HG03378 (cell line): ENCODE measurements around the gene P2RY14.

Source experiments
- ATAC-seq: cut with Tn5 transposase; IDR thresholded peaks from one replicate; pipeline ENCODE4 v1.9.1; 2021; ENCODE audit warnings: mild to moderate bottlenecking, moderate library complexity; ENCODE audit not compliant: unreplicated experiment

P2RY14 gene

DNA sequence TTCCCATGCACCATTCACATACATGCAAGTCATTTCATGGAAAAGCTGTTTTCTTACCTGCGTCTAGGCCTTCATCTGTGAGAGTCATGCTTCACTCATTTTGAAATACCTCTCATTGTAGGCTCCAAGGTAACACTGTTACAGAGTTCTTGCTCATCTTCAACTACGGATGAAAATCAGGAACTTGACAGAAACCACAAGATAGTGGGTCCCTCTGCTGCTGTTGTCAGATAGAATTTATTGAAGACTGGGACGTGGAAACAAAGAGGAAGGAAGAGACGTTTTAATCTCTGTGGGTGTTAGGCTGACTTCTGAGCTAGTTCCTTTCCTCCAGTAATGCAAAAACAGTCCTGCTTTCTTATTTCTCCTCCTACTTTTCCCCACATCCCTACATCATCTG is at the start of gene P2RY14:
Gene P2RY14, minus strand, starts transcription at position 313 of the 400 bp plus-strand sequence. CDS start 64,226 bp downstream, outside the sequence.
- ATAC-seq, result no peak

DNA sequence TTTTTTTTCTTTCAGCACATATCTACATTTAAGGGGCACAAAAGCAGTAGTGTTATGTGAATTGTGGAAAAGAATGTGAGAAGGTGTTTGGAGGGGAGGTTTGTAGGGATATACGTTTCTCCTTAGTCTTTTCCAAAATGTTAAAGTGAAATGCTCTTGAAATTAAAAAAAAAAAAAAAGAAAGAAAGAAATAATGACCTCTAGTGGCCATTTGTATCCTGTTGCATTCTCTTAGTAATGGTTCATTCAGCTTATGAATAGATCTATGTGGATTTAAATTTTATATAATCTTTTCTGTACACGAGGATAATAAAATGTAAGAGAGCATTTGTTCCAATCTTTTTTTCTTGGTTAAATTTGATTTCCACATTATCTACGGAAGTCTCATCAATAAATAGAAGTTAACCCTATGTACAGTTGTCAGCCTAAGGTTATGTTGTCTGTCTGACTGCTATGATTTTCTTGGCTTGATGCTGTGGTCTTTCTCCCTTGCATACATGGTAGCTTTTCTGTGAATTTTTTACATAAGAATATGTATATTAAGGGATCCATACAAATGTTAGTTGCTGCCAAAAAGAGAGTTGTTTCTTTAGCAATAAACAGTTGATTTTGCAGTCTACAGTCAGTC is 49.3 kb upstream of the P2RY14 start:
- ATAC-seq, result no peak

DNA sequence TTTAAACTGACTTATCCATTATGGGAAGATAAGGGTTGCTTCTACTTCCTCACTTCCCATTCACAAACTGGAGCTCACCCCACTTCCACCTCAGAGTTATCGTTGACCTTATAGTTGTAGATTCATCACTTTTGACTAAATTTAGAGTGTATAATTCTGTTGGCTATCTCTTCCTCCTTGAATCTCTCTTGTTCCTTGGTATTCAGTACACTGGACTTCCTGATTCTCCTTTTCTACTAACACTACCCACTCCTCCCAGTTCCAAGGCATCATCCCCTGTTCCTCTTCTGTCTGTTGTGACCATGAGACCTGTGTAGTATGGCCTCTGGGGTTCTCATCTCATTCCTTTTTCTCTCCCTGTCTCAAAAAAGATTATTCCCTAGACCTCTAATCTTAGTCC is 44.2 kb upstream of the P2RY14 start:
- no peak for ATAC-seq

DNA sequence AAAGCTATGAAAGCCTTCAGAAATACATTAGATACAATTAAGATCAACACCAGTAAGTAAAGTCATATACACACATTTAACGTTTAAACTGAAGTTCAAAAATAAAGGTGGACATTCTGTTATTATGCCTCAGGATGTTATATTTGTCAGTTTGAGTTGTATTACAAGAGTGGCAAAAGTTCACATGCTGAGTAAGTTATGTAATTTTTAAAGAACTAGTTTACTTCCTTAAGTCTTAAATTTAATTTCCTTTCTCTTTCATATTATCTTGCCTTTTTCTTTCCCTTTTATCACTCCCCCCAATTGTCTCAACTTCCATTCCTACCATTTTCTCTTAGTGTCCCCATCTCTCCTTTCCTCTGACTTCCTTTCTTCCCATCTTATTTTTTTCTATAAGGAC is 43.2 kb upstream of the P2RY14 start:
- ATAC-seq, result no peak

DNA sequence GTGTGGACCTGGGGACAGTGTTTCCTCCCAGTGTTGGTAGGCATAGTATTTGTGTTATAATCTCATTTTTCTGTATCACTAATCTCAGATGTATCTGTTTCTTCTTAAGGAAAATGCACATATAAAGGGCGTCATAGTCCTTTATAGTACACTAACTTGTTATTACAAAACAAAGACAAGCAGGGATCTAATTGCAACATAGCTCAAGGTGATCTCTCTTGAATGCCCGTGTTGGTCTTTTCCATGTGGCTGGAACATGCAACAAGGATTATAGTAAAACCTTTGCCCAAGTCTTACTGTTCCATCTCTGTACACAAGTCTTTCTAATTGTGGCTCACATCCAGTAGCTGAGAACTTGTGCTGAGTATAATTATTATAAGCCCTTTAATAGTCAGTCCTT is 41.8 kb upstream of the P2RY14 start:
- ATAC-seq, result no peak

DNA sequence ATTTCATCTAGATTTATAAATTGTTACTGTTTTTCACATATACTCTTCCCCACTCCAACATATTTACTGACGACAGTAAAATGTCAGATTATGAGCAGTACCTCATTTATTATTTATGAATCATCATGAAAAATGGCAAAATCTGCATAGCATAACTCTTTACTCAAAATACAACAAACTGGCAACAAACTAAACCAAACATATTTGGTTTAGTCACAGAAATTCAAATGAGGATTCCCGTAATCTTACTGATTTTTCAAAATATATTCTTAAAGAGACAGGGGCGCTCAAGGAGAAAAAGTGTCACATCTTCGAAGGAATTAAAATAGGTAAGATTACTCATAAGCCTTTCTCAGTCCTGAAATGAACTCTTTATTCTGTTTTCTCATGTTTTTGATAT is 41.3 kb upstream of the P2RY14 start:
- ATAC-seq, result no peak

DNA sequence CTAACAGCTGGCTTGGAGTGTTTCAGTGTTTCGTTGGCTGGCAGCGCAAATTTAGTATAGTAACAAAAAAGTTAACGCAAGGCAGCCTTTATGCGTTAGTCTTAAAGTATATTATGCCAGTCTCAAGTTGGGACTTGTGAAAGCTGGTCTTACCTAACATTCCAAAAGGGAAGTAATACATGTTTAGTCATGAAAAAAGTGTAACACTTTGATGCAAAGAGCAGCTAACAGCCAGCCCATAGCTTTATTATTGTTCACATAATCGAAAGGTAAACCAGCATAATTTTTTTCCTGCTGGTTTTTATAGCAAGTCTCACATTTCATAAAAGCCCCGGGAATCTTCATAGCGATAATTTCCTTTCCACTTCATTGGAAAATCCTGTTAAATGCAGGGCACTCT is 40.6 kb upstream of the P2RY14 start:
- no peak for ATAC-seq

DNA sequence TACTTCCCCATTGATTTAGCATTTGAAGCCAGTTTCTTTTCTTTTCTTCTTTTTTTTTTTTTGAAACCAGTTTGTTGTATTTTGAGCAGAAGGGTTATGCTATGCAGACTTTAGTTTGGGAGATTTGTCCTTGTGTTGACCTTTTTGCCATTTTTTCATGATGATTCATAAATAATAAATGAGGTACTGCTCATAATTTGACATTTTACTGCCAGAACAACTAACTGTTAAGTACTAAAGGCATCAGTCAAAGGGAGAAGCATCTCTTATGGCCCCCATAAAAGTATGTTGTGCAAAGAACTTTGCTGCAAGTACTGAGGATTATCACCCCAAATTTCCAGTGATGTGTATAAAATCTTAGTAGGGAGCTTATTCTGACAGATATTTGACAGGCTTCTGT is 40.0 kb upstream of the P2RY14 start:
- ATAC-seq, result no peak

DNA sequence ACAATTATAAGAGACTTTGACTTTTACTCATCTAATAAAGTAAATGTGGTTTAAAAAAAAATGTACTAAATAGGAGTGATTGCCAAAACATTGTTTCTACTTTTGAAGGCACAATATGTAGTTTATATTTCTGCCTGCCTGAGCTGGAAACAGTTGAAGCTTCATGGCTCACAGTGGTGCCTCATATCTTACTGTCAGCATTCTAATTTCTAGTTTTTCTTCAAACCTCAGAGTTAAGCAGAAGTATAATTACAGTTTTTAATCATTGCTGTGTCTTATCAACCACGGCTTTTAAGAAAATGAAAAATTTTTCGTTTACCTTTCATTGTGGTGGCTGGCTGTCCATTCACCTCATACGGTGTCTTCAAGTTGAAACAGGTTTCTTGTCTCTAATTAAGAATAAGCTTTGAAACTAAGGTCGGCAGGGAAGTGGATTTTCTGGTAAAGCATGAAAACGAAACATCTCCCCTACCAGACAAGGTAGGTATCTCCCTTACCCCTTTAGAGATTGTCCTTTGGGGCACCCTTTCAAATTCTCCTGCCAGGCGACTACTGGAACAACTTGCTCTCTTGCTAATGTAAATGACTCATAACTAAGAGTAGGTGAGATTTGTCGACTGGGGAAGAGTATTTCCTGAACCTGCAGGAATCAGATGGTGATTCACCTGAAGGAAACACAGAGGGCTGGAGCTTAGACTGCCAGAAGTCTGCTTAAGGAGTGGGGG is 38.1 kb upstream of the P2RY14 start, which contains the start of gene GPR87:
Gene GPR87, minus strand, starts transcription at position 554 of the 725 bp plus-strand sequence. CDS start 16,720 bp downstream, outside the sequence.
- ATAC-seq, result no peak

DNA sequence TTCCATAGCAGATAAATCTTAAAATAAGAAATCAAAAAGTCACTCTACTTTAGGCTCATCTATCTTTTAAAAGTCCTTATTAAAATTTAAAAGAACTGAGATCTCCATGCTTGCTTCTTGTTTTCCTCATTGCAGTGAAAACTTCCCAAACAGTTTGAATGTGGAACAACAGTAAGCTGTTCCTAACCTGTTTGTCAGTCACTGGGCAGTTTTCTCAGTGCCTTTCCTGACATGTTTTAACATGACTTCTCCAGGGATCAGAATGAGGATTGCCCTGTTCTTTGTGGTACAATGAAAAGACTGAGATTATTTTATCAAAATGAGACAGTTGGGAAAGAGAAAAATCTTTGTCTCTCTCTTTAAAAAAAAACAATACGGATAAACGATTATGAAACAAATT is 37.5 kb upstream of the P2RY14 start:
- ATAC-seq, result no peak

DNA sequence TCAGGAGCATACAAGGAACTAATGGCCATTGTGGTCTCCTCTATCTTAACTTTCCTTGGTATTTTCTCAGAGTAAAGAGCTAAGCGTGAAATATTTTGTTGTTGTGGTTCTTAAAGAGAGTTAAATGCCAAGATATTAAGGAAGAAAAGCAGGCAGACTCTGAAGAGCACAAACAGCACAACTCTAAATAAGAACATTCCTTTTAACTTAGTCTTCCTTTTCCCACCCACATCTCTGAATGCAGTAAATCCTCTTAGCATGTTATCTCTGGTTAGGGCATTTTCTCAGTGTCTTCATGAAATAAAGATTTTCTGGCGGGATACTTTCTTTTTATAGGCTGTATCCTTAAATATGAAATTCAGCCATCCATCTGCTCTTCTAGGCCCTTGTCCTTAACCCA is 36.8 kb upstream of the P2RY14 start:
- no peak for ATAC-seq

DNA sequence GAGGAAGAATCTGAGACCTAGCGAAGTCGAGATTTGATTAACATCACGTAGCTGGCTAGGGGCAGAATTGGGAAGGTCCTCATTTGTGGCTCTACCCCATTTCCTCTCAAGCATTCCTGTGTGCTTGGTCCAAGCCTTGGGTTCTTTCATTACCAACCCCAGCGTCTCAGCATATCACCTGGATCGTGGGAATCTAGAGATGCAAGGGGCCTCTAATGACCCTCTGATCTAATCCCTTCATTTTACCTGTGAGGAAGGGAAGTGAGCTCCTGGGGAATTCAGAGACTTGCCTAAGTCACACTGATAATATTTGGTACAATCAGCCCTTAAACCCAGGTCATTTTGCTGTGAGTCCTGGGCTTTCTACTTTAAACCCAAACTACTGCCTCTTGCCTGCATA is 36.3 kb upstream of the P2RY14 start:
- no peak for ATAC-seq

DNA sequence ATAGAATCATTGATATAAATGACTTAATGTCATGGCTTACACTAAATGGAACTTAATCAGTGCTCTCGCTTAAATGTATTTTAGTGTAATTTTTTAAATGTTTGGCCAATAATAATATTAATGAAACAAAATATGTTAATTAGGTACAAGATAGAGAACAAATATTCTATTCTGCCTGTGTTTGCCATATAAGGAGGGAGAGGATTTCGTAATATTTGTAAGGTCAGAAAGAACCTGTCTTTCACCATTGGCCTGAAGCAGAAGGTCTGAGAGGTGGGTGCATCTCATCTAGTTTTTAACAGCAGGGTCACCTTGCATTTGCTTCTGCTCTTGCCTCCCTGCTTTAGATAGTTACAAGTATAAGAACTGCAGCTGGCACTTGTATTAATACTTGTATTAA is 35.8 kb upstream of the P2RY14 start:
- ATAC-seq, result no peak

DNA sequence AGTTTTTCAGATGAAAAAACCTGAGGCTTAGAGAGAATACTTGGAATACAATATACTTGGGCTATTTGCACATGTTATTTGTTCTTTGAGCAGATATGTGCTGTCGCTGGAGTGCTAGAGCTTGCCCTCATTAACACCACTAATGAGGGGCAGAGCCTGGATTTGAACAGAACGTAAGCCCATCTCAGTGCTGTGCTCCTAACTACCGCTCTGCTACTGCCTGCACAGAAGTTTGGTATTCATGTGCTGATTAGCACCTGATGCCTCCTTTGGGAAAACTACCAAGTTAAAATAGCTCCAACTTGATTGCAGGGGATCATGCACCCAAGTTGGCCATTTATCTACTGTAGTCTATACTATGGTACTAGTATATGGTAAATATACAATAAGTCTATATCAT is 34.6 kb upstream of the P2RY14 start:
- ATAC-seq, result no peak

DNA sequence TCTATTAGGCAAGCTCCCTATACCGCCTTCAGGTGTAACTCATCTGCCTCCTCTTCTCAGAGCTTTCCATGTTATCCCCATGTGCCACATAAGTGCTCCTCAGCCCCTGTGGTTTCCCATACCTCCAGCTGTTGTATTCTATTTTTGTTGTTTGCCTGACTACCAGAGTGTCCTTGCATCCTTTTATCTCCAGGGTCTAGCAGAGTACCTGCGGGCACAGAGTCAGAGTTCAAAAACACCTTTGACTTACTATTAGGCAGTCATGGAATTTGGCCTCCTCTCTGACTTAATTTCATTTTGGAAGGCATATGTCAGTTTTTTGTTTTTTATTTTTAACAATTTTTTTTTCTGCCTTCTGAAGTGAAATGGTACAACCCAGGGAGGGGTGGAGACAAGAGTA is 31.2 kb upstream of the P2RY14 start:
- no peak for ATAC-seq

DNA sequence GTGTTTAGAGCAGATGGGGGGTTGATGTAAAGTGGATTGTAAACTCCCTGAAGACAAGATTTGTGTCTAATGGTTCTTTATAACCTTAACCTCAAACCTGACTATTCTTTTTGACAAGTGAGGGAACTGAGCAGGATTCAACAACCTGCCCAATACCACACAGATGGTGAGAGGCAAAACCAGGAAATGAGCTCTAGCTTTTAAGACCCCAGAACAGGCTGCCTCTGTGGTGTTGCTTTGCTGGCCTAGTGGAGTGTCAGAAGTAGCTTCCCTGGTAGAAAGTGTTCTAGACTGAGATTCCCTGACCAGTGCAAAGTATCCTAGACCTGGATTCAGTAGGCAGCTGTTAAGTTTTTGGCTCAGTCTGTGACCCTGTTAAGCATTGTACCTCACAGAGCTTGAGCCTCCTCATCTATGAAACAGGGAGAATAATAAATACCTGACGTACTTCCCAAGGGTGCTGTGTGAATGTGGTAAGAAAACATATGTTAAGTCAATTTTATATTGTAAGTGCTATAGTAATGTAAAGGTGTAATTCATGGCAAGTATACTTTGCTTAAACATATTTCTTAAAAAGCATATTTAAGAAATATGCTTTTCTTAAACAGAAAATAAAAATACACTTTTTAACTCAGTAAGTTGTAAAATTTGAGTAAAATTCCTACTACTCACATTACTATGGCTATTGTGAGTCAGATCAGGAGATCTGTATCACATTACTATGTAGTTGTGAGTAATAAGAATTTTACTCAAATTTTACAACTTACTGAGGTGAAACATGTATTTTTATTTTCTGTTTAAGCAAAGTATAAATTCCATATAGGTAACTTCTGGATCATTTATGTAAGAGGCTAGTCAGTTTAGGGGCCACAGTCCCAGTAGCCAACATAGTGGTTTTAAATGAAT is 29.5 kb upstream of the P2RY14 start:
- no peak for ATAC-seq

DNA sequence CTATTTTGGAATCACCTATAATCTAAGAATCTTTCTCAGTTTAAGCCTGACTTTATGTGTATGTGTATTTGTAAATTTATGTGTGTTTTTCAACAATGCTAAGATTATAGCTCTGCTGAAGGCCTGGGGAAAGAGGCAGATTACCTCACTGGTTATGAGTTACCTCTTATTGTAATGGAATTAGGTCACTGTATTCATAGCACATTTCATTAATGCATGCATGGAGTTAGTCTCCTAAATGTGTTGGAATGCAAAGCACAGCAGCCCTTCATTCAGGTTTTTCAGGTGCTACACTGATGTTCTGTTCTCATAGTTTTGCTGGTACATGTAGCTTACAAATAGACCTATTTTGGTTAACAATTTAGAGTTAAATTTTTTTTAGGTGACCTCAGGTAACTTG is 28.8 kb upstream of the P2RY14 start:
- no peak for ATAC-seq

DNA sequence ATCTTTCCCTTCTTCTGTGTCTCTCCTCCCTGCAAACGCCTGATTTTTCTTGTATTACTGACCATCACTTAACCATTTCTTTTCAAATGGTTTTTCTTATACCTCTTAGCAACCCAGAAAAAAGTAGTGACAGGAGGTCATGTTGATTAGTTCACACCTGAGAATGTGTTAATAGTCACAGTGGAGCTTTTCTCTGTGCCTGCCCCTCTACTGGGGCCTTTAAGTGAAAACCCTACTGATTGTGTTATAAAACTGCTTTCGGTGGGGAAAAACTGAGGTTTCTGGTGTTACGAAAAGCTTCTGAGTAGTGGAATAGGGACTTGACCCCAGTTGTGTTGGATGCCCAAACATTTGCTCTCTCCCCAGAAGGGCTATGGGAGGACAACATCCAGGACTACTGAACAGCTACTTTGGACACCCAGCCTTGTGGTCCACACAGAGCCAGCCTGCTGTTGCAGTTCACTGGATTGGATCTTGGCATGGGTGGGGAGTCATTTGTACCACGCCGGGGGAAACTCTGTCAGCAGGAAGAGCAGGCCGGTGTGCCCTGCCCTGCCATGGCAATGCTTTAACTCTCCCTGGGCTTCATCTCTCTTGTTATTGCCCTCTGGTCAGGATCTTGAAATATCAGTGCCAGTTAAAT is 27.9 kb upstream of the P2RY14 start:
- no peak for ATAC-seq

DNA sequence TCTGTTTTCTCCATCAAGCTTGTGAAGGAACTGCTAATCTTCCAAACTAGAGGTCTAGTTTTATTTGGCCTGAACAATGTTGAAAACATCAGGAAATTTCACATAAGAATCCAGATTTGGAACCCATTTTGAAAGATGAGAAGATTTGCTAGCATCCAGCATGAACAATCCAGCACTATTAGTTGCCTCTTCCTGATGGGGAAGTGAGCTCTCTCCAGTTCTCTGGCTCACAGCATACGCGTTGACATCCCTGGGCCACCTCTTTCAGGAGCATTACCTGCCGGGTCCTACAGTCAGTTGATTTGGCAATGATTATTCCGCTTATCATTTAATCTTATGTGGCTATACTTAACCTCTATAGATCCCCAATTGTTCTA is 27.4 kb upstream of the P2RY14 start:
- no peak for ATAC-seq

DNA sequence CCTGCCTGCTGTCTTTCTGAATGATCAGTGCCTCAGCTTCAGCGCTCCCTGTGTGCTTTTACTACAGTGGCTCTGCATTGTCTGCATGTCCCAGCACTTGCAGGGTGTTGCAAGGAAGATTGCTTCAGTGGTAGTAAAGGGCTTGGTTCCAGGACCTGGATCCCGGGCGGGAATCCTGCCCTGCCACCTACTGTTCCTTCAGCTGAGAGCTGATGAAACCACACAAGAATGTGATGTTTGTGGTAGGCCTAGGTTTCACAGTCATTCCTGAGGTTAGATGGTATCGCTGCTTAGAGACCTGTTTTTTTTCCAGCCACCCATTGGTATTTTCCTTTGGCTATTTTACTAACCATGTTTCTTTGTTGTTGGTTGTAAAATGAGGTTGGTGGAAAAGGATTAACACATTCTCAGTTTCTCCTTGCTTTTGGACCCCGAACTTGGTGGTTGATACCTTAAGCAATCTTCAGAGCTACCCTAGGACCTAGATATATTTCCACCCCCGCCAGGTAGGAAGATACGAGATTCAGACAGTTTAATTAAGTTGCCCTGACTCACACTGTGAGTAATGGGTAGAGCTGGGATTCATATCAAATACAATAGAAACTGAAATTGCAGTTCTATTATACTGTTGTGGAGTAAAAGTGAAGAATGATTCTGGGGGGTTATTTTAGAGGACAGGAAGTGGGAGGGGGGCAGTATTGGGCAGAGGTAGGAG is 26.9 kb upstream of the P2RY14 start:
- ATAC-seq, result no peak

DNA sequence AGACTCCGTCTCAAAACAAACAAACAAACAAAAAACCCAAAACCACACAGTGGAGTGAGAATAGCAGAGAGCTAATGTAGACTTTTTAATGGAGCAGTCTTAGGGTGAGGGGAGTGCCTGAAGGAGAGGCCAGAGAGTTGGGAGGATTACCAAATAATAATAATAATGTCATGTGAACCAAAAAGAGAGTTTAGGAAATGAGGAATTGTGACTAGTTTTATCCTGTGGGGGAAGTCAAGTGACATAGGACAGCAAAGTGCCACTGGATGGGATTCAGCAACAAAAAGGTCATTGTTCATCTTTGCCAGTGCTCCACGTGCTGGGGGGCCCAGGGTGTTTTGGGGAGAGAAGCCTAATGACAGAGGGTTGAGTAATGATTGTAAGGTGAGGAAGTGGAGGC is 25.4 kb upstream of the P2RY14 start:
- ATAC-seq, result no peak
